Activated CD4-positive, CD25-positive, alpha-beta regulatory T cell treated with anti-CD3 and anti-CD28 coated beads, Interleukin-2, amount 50 U/mL, for 72 hours (primary cell): Measurements from ENCODE around the gene CCDC27.

Source experiments
- DNase-seq: peaks from one replicate; pipeline ENCODE4 v3.0.0; 2021

The CCDC27 gene

DNA sequence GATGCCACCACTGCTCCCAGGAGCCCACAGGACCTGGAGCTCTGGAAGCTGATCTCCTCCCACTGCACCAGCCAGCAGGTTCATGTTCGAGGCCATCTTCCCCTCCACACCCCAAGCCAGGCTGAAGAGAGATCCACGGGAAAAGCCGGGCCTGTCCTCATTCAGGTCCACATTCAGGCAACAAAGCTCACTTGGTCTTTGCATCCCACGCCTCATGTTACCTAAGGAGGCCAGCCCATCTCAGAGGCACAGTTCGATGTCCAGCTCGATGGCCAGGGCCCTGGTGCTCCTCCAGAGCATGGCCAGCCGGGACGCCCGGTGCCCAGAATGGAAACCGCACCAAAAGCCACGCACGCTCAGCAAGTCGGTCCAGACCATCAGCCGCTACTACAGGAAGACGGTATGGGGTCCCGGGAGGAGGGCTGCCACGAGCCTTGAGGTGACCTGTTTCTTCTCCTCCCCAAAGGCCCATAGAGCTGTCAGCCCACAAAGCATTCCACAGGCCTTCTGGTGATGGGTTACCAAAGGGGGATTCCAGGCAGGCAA is at the start of gene CCDC27:
TSS of gene CCDC27 (plus strand) at position 51 of the 546 bp plus-strand sequence. CDS start at position 83, 32 bp downstream.
- no peak for DNase-seq

- no peak for DNase-seq
Observed at GRCh38 chr1:3702528-3702927, 49.7 kb upstream of the CCDC27 start.

DNA sequence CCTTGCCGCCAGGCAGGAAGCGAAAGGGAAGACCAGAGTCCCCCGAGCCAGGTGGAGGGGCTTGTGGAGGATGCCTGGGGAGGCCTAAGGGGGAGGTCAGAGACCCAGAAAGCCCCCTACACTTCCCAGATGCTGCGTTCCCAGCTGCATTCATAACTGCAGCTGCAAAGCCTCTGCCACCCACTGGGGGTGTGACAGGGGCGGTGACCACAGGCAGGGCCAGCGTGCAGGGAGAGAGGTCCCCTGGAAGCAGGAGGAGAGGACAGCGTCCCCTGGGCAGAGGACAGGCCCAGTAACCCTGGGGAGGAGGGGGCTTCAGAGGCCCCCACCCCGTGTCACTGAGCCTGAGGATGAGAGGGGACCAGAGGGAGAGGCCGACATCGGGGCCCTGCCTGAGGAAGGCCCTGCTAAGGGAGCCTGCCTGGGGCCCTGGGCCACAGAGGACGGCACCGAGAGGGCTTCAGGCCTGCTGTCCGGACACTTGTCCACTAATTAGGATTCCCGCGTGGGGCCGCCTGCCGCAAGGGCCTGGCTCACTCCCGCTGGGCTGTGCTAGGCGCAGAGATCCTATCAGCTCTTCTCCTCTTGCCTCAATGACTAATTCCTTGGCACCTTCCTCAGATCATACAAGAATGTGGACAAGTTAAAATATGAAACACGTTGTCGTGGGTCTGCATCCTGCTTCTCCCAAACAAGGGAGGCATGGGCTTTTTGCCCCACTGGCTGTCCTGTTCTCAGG is 49.1 kb upstream of the CCDC27 start:
- no peak for DNase-seq

DNA sequence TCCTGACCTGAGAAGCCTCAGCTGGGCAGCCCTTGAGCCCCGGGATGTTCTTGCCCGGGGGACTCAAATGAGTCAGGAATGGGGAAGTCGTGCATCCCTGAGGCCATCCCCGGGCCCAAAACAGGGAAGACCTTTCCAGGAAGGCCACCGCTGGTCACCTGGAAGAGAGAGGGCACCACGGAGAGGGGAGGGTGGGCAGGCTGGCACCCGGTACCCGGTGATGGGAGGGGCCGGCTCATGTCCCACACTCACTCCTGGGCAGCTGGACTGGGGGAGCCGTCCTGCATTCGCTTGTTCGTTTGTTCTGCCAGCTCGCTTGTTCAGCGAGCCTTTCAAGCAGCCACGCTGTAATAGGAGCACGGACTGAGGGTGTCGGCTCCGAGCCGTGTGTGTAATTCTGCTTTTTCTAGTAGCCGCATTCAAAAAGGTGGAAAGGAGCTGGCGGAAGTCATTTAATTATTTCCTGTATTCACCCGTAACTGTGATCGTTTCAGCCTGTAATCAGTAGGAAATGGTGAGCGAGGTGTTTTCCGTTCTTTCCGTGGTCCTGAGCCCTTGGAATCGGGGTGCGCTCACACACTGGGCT is 48.4 kb upstream of the CCDC27 start:
- DNase-seq = no peak

- no peak for DNase-seq
Observed at GRCh38 chr1:3705341-3705950, 46.8 kb upstream of the CCDC27 start.

GRCh38 chr1:3706651-3707297 is 45.5 kb upstream of the CCDC27 start:
- no peak for DNase-seq

- DNase-seq = no peak
Observed at GRCh38 chr1:3707298-3707938, 44.8 kb upstream of the CCDC27 start.

- DNase-seq = no peak
Observed at GRCh38 chr1:3707939-3708328, 44.3 kb upstream of the CCDC27 start.

- DNase-seq = no peak
Observed at GRCh38 chr1:3708791-3709190, 43.5 kb upstream of the CCDC27 start.

DNA sequence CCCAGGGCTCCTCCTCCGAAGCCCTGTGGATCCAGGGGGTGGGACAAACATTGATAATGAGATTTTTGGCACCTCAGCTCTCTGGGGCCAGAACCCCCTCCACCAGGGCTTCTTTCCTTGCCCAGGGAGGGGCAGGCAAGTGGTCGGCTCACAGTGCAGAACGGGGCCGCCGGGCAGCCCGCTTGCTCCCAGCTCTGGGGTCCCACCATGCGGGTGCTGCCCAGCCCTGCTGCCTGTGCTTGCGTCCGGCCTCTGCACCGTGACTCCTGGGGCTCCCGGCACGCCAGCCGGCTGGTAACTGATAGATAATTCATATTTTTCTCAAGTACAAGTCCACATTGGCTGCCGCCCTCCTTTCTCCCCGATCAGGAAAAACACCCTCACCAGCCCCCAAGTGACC is 42.0 kb upstream of the CCDC27 start:
- no peak for DNase-seq

DNA sequence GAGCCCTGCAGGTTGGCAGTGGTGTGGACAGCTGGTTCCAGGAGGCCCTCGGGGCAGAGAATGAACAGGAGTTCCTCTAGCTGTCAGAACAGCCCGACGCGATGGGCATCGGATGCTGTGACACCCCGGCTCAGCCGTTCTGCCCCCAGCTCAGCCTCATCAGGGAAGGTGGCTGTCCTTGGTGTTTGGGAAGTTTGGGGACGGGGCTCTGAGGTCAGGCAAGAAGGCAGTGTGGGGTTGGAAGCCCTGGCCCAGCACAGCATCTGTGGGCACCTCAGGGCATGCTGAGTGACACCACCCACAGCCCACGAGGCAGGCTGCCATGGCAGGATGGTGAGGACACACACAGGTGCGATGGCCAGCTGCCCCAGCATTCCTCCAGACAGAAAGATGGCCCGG is 40.9 kb upstream of the CCDC27 start:
- no peak for DNase-seq

- DNase-seq = no peak
Observed at GRCh38 chr1:3711780-3712451, 40.3 kb upstream of the CCDC27 start.

DNA sequence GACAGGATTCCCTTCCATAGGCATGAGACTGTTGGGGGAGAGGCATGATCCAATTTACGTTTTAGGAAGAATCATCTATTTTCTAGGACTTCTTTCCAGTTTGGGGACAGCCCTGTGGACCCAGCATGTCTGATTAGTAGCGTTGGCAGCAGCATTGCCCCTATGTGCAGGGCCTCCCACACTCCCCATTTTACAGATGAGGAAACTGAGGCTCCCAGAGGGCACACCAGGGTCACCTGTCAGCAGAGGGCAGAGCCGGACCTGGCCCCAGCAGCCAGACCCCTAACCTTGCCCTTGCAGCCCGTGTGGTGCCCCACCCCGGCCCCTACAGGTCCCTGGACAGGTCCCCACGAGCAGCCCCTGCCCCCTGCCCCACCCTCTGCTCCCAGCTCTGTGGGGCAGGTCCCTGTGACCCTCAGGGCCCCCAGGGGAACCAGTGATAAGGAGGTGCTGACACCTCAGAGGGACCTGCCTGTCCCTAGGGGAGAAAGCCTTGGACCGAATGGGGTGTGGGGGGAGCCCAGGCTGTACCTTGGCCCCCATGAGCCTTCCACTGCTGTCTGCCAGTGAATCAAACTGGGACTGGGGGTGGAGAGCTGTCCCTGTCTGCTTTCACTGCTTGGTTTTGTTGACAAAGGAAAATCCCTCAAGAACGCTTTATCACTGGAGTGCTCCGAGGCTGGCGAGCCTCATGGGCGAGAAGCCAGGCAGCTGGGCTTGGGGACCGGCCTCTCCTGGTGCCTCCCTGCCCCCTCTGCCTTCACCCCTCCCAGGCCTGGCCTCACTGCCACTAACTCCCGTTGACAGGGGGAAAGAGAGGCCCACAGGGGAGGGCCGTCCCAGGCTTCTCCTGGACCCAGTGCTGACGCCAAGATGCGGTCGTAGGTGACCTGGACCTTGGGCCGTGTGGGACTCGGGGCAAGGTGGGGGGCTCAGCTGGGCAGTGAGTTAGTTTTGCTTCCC is 39.4 kb upstream of the CCDC27 start:
- DNase-seq = no peak

DNA sequence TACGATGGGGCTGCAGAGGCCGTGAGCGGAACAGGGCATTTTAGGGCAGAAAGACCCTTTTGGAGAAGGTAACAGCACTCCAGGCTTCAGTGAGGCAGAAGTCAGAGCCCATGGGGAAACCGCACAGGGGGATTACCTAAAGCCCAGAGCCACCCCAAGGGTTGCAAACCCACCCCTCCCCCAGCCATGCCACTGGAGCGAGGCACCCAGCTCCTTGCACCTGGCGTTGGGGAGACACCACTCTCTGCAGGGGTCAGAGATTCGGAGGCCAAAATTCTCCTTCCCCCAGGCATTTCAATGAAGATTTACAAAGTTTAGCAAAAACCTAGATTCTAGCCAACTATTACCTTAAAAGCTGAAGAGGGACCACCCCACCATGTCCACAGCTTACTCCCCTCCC is 38.4 kb upstream of the CCDC27 start:
- DNase-seq = no peak

DNA sequence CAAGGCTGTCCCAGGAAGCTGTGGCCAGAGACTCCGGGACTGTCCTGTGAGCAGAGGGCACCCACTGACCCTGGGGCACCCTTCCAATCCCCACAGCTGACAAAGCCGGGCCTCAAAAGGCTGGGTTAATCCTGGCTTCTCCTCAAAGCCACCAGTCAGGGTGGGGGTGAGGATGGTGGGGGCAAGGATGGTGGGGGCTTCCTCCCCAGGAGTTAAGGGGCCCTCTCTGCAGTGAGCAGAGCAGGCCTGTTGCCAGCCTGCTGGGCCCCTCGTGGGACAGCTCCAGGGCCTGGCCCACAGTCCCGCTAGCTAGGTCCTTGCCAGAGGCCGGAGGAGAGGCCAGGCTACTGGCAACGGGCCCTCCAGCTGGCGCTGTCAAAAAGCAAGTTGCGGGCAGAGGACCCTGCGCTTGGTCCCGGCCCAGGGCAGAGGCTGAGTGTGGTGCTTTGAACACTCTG is 37.9 kb upstream of the CCDC27 start:
- DNase-seq = no peak

DNA sequence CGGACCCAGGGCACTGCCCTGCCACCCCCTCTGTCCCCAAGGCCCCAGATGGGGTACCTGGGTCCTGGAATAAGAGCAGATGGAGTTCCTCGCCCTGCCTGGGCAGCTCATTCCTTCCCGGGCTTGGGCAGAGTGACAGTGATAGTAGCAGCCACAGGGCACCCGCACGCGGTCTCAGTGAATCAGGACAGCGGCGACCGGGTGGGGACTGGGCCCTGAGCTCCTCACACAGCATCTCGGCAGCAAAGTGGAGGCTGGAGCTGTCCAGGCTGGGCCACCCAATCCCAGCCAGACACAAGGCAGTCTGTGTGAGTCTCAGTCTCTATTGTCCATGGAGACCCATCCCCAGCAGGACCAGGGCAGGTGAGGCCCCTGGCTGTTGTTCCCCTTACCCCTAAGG is 37.4 kb upstream of the CCDC27 start:
- DNase-seq = no peak

GRCh38 chr1:3716351-3716750 is 35.9 kb upstream of the CCDC27 start:
- no peak for DNase-seq

GRCh38 chr1:3717041-3717714 is 35.1 kb upstream of the CCDC27 start:
- DNase-seq = no peak

DNA sequence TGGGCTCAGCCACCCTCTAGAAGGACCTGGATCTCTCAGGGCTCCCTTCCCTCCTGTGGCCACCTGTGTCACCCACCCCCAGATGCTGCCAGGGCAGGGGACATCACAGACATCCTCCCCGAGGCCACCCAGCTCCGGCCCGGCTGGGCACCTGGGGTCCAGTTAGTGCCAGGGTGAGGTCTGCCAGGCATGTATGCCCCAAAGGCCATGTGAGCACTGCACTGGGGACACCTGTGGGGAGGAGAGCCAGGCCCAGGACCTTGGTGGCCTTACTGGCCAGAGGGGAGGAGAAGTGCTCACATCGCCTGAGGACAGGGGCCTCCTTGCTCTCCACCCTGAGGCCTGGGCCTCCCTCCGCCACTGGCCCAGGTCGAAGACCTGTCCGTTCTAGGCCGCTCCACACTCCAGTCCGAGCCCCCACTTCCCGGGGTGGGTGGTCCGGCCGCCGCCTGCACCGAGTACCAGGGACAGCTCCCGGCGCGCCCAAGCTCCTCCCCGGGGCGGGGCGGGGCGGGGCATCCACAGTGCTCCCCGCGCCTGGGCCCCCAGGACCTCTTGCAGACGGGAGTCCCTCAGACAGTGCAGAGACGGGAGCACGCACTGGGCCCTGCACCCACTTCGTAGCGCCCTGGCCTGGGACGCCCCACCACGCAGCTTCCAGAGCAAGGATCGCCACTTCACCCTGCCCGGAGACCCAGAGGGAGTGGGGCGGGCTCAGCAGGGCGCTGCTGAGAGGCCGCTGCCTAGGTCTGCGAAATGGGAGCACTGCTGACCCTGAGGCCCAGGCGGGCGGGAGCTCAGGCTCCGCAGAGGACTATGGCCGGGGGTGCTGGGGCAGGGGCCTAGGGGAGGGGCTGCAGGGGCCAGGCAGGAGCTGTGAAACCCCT is 34.3 kb upstream of the CCDC27 start:
- no peak for DNase-seq

DNA sequence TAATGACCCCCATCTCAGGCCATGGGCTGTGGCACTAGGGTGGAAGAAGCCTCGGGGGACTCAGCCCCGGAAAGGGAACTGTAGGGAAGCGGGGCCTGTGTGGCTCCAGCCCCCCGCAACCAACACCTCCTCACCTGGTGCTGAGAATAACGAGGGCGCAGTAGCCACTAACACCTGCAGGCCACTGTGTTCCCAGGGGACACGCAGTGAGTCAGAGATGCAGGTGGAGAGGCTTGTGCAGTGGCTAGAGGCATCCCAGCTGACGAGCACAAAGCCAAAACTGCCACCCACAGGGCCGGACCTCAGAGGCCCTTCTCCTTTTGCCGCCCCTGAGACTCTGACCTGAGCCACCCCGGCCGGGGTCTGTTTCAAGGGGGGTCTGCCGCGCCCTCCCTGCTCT is 33.5 kb upstream of the CCDC27 start:
- no peak for DNase-seq
